Measurements from ENCODE around the gene NDUFB8. TPM values are rescaled to one million over a fixed set of nuclear protein-coding genes. Genes with fewer than 3 reads are reported as not detected.

NDUFB8 gene
- total RNA-seq, 1 donor from 2014 or later: 123 TPM

- no peak for DNase-seq (ENCODE audit: low spot score)
Measured at GRCh38 chr10:100544950-100545349, 15.3 kb upstream of the NDUFB8 start.

DNA sequence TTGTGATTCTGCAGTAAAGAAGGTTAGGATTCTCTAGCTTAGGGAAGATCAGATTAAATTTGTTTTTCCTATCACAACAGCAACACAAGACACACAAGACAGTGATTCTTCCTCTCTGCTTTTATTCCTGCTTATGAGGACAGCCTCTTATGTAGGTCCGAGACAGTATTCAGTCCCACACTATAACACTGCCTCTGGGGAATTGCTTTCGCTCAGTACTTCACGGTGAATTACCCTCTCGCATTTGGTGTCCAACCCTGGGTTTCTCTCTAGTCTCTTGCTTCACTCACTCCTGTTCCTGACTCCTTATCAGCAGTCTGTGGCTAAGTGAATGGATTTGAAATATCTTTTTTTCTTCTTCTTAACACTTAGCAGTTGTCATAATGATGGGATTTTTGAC lies 7.8 kb upstream of the NDUFB8 start:
- no peak for DNase-seq (ENCODE audit: low spot score)

GRCh38 chr10:100535715-100536353 lies 6.2 kb upstream of the NDUFB8 start, which contains the start of gene HIF1AN:
HIF1AN (plus strand) TSS chr10:100535943; CDS start chr10:100535959, 16 bp downstream.
- DNase-seq (ENCODE audit: low spot score): peak; percentile 93

- no peak for DNase-seq (ENCODE audit: low spot score)
Measured at GRCh38 chr10:100535338-100535714, 5.7 kb upstream of the NDUFB8 start.

GRCh38 chr10:100534726-100535125 lies 5.1 kb upstream of the NDUFB8 start:
- DNase-seq (ENCODE audit: low spot score): no peak

DNA sequence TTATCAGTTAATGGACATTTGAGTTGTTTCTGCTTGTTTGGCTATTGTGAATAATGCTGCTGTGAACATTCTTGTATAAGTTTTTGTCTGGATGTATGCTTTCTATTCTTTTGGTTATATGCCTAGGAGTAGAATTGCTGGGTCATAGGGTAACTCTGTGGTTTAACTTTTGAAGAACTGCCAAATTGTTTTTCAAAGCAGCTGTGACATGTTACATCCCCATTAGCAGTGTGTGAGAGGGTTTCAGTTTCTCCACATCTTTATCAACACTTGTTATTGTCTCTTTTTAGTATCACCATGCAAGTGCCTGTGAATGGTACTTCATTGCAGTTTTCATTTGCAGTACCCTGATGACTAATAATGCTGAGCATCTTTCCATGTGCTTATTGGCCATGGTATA lies 2.1 kb upstream of the NDUFB8 start:
- DNase-seq (ENCODE audit: low spot score): no peak

DNA sequence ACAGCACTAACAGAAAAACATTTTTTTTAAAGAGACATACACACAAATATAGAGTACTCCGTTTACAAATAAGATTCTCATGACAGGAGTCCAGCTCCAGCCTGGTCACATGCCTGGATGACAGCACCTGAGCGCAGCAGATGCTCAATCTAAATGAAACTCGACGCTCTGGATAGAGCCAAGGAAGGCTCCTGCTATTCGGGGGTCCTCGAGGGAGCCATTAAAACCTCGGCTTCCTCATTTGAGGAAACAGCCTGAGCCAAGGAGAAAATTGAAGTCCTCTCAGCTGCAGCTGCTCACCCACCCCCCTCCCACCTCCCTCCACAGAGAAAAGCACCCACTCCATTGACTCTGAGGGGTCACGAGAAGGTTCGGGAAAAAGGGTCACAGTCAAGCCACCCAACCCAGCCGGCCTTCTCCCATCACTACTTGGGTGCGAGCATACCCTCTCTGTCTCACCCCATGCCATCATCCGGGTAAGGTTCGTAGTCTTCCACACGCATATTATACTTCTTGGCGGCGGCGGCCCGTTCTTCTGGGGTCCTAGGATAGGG lies 673 bp downstream of the NDUFB8 start:
- DNase-seq (ENCODE audit: low spot score): no peak

- DNase-seq (ENCODE audit: low spot score): no peak
Measured at GRCh38 chr10:100528123-100528886, 1.4 kb downstream of the NDUFB8 start.

DNA sequence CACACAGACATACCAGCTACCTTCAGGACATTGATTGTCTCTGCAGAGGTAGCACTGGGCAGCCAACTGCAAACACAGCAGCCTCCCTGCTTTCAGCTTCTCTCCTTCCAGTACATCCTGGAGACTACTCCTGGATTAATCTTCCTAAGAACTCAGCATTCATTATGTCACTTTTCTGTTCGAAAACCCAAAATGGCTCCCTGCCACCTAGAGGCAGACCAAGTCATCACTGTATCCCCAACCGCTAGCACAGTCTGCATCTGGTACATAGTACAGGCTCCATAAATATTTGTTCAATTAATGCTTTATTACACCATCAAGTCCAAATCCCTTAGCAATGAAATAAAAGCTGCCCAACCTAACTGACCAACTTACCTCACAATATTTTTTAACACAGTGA lies 5.0 kb downstream of the NDUFB8 start:
- DNase-seq (ENCODE audit: low spot score): no peak

DNA sequence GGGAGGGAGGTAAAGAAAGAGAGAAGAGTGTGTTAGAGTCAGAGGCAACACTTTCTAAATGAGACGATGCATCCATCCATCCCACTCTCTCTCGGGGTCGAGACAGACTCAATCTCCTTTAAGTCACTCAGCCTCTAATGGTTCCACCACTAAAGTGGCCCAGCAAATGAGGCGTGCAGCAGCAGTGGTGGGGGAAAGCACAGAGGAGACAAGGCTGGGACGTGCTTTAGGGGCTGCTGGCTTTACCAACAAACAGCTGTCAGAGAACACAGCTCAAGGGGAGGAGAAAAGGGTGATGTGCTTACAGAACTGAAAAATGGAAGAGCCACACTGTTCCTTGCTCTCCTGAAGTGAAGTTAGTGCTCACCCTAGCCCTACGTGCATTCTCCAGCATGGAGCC lies 5.5 kb downstream of the NDUFB8 start:
- no peak for DNase-seq (ENCODE audit: low spot score)

- no peak for DNase-seq (ENCODE audit: low spot score)
Measured at GRCh38 chr10:100522945-100523344, 6.7 kb downstream of the NDUFB8 start.

- no peak for DNase-seq (ENCODE audit: low spot score)
Measured at GRCh38 chr10:100522107-100522801, 7.4 kb downstream of the NDUFB8 start.

GRCh38 chr10:100520811-100521210 lies 8.9 kb downstream of the NDUFB8 start:
- no peak for DNase-seq (ENCODE audit: low spot score)

- no peak for DNase-seq (ENCODE audit: low spot score)
Measured at GRCh38 chr10:100519311-100520051, 10.2 kb downstream of the NDUFB8 start, which contains the start of gene SEC31B. SEC31B (minus strand) TSS chr10:100519861; CDS start chr10:100516952, 2,909 bp downstream.

GRCh38 chr10:100518761-100519241 lies 10.9 kb downstream of the NDUFB8 start:
- DNase-seq (ENCODE audit: low spot score): no peak

DNA sequence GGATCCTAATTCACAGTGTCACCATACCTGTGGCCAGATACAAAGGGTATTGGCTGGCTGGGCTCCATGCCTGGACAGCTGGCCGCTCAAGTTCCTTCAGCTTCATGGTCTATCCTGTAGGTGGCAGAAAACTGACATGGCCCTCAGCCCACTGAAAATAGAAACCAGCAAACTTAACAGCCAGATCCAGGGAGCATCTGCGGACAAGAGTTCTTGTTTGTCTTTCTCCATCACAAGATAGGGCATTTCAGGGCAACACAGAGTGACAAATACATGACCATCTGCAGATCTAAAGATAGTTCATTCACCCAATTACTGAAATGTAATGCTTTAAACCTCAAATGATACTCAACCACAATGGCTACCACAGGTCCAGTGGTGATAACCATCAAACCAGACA lies 12.8 kb downstream of the NDUFB8 start:
- no peak for DNase-seq (ENCODE audit: low spot score)

GRCh38 chr10:100515612-100516011 lies 14.1 kb downstream of the NDUFB8 start:
- DNase-seq (ENCODE audit: low spot score): no peak

DNA sequence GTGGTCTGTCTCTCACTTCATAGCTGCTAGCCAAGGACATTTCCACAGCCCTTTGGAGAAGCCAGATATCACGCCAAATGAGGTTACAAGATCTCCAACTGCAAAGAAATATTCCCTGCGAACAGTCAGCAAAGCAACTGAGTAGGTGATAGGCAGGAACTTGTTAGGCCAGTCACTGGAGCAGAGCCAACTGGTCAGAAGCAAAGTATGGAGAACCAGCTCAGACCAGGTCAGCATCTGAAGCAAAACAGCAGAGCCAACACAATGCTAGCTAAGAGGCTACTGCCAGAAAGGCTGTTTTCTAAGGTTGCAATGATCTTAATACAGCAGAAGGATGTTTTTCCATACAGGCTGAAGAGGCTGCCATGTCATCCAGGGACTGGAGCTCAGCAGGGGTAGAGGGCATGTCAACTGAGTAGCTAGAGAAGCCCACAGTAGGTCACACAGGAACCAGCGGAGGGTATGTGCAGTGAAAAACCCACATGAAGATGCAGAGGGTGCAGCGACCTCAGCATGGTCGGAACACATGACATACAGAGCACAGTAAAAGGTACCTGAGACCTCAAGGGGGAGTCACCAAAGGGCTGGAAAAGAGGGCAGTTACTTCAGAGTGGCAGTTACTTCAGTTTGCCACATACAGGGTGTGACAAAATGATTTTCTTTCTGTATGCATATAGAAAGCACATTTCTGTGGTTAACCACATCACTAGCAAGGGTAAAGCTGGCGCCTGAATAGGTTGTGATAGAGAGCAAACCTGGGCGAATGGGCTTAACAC lies 18.9 kb downstream of the NDUFB8 start:
- DNase-seq (ENCODE audit: low spot score): no peak

DNA sequence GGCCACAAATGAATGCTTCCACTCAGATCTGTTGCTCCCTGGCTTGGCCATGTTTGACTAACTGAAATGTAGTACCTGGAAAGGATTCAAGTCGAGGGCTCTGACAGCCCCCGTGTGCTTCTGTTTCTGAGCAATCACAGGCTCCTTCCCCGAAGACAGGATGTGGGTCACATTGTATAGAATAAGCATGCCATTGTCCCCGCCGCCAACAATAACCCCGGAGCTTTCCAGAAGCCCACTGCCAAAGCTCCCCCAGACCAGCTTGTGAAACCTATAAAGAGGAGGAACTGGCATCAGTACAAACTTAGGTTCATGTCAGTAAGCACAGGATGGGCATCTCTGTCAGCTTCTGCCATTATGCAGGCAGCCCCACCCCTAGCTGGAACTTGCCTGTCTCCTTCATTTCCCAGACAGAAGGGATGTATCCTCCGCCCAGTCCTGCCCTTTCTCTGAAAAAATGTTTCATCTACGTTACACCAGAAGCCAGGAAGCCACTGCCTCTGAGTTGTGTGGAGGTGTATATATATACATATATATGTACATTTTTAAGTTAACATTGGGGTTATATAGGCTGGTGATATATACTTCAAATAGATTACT lies 20.3 kb downstream of the NDUFB8 start:
- no peak for DNase-seq (ENCODE audit: low spot score)

DNA sequence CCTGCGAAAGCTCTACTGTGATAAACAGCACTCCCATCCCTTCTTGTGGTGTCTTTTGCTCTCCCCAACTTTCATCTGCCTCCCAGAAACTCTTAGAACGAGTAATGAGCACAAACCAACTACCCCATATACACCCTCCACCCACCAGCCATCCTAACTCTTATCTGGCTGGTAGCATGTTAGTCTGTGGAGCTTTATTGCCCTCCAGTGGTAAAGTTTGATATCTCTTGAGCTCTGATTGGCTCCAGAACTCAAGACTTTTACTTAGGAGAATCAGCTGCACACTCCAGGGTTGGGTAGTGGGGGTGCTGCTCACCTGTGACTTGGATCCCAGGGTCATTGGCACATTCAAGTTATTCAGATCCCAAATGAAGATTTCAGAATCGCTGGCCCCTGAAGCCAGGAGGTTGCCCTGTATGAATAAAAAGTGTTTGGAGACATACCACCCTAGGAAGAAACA lies 20.9 kb downstream of the NDUFB8 start:
- DNase-seq (ENCODE audit: low spot score): no peak
